ENCODE results near the gene ELMO1.

GRCh38 chr7:37284285-37284684 lies 164.4 kb downstream of the ELMO1 start:
- no peak for TF ChIP-seq POLR2A (IDR thresholded peaks at IDR 0.05; ENCODE audit: low read length)
- no peak for TF ChIP-seq GATA1 (IDR thresholded peaks at IDR 0.05; ENCODE audit: low read depth, low read length)
